H9 (cell line): ENCODE data around the gene MBD3L2B. TPM values are rescaled to one million over a fixed set of nuclear protein-coding genes. Genes with fewer than 3 reads are reported as not detected.

Experiments
- DNase-seq: peaks from one replicate; pipeline ENCODE4 v3.0.0-alpha.2; 2017
- H2AFZ ChIP-seq: one replicate; pipeline ENCODE4 v1.6.1; 2013; ENCODE audit warnings: mild to moderate bottlenecking, low read length, control low read depth, moderate library complexity
- H2AK5ac ChIP-seq: 2 replicates; pipeline ENCODE4 v1.6.1; 2013; ENCODE audit warnings: low read length, control low read depth, mixed read lengths; ENCODE audit not compliant: insufficient read length
- H2BK120ac ChIP-seq: one replicate; pipeline ENCODE4 v1.6.1; 2013; ENCODE audit warnings: low read depth, mild to moderate bottlenecking, low read length, control low read depth, inconsistent platforms; ENCODE audit not compliant: poor library complexity, severe bottlenecking
- H2BK12ac ChIP-seq: 2 replicates; pipeline ENCODE4 v1.6.1; 2013; ENCODE audit warnings: low read length, control low read depth, mixed read lengths, low read depth; ENCODE audit not compliant: insufficient read length
- H2BK15ac ChIP-seq: 2 replicates; pipeline ENCODE4 v1.6.1; 2013; ENCODE audit warnings: low read depth, low read length, control low read depth
- H2BK20ac ChIP-seq: one replicate; pipeline ENCODE4 v1.6.1; 2013; ENCODE audit warnings: low read depth, mild to moderate bottlenecking, low read length, control low read depth, inconsistent platforms; ENCODE audit not compliant: poor library complexity, severe bottlenecking
- H2BK5ac ChIP-seq: 2 replicates; pipeline ENCODE4 v1.6.1; 2013; ENCODE audit warnings: low read length, control low read depth, mixed read lengths; ENCODE audit not compliant: insufficient read length
- H3K14ac ChIP-seq: 2 replicates; pipeline ENCODE4 v1.6.1; 2013; ENCODE audit warnings: low read length, control low read depth; ENCODE audit not compliant: insufficient read depth
- H3K18ac ChIP-seq: 2 replicates; pipeline ENCODE4 v1.6.1; 2013; ENCODE audit warnings: low read depth, mild to moderate bottlenecking, mixed read lengths, low read length, control low read depth; ENCODE audit not compliant: insufficient read length
- H3K23ac ChIP-seq: 2 replicates; pipeline ENCODE4 v1.6.1; 2013; ENCODE audit warnings: low read length, control low read depth, mixed read lengths, low read depth; ENCODE audit not compliant: insufficient read length
- H3K23me2 ChIP-seq: 2 replicates; pipeline ENCODE4 v1.6.1; 2013; ENCODE audit warnings: low read depth, mild to moderate bottlenecking, mixed read lengths, low read length, control low read depth; ENCODE audit not compliant: insufficient read length, poor library complexity, severe bottlenecking
- H3K27ac ChIP-seq: 2 replicates; pipeline ENCODE4 v1.5.1; 2013; ENCODE audit warnings: low read length, control low read depth, mixed read lengths, low read depth; ENCODE audit not compliant: insufficient read length
- H3K27me3 ChIP-seq: 2 replicates; pipeline ENCODE4 v1.6.1; 2013; ENCODE audit warnings: low read length, control low read depth, inconsistent platforms; ENCODE audit not compliant: insufficient read depth
- H3K4ac ChIP-seq: 2 replicates; pipeline ENCODE4 v1.6.1; 2013; ENCODE audit warnings: low read depth, mild to moderate bottlenecking, control low read depth, inconsistent platforms, low read length, moderate library complexity
- H3K4me1 ChIP-seq: 2 replicates; pipeline ENCODE4 v1.6.1; 2013; ENCODE audit warnings: low read length, control low read depth, inconsistent platforms; ENCODE audit not compliant: insufficient read depth
- H3K4me2 ChIP-seq: 2 replicates; pipeline ENCODE4 v1.6.1; 2013; ENCODE audit warnings: low read length, control low read depth, mixed read lengths; ENCODE audit not compliant: insufficient read length, insufficient read depth
- H3K56ac ChIP-seq: 2 replicates; pipeline ENCODE4 v1.6.1; 2013; ENCODE audit warnings: low read depth, mild to moderate bottlenecking, mixed read lengths, low read length, control low read depth; ENCODE audit not compliant: insufficient read length
- H3K79me1 ChIP-seq: 2 replicates; pipeline ENCODE4 v1.6.1; 2013; ENCODE audit warnings: low read depth, mild to moderate bottlenecking, moderate library complexity, low read length, control low read depth, inconsistent platforms; ENCODE audit not compliant: insufficient read depth, poor library complexity, severe bottlenecking
- H3K79me2 ChIP-seq: 2 replicates; pipeline ENCODE4 v1.6.1; 2013; ENCODE audit warnings: low read length, control low read depth, inconsistent platforms; ENCODE audit not compliant: insufficient read depth
- H3K9ac ChIP-seq: 2 replicates; pipeline ENCODE4 v1.6.1; 2013; ENCODE audit warnings: low read length, control low read depth, mixed read lengths; ENCODE audit not compliant: insufficient read length; ENCODE audit errors: extremely low read depth
- H3K9me3 ChIP-seq: one replicate; pipeline ENCODE4 v1.6.1; 2013; ENCODE audit warnings: low read depth, low read length, inconsistent platforms; ENCODE audit not compliant: control insufficient read depth
- H3T11ph ChIP-seq: one replicate; pipeline ENCODE4 v1.6.1; 2013; ENCODE audit warnings: mild to moderate bottlenecking, low read length, control low read depth, inconsistent platforms
- H4K20me1 ChIP-seq: one replicate; pipeline ENCODE4 v1.6.1; 2013; ENCODE audit not compliant: control insufficient read depth, insufficient read length, insufficient read depth
- H4K5ac ChIP-seq: 2 replicates; pipeline ENCODE4 v1.6.1; 2013; ENCODE audit warnings: low read depth, mild to moderate bottlenecking, mixed read lengths, low read length, control low read depth; ENCODE audit not compliant: insufficient read length
- H4K8ac ChIP-seq: replicated peaks from 2 replicates; pipeline ENCODE4 v1.6.1; 2013; ENCODE audit warnings: low read length, control low read depth, mixed read lengths, low read depth; ENCODE audit not compliant: insufficient read length
- H4K91ac ChIP-seq: 2 replicates; pipeline ENCODE4 v1.6.1; 2013; ENCODE audit warnings: low read depth, mild to moderate bottlenecking, moderate library complexity, mixed read lengths, low read length, control low read depth; ENCODE audit not compliant: insufficient read length
- H3K27ac Mint-ChIP-seq, 3 experiments: 2 replicates in 2 of 3; 3 replicates in 1 of 3; pipeline ENCODE4 v1.8.0; 2020 to 2021; ENCODE audit warnings: mixed read lengths in 3 of 3, mild to moderate bottlenecking in 1 of 3, moderate library complexity in 1 of 3
- H3K27me3 Mint-ChIP-seq: 2 replicates; pipeline ENCODE4 v1.8.0; 2021; ENCODE audit warnings: low read depth, mild to moderate bottlenecking, moderate library complexity, mixed read lengths
- H3K36me3 Mint-ChIP-seq, 3 experiments: 2 replicates in 2 of 3; 3 replicates in 1 of 3; pipeline ENCODE4 v1.8.0; 2020 to 2021; ENCODE audit warnings: low read depth in 3 of 3, mixed read lengths in 3 of 3; ENCODE audit not compliant: insufficient read depth in 1 of 3
- H3K4me1 Mint-ChIP-seq, 2 experiments: 2 replicates each; pipeline ENCODE4 v1.8.0; 2020; ENCODE audit warnings: mixed read lengths in 2 of 2
- H3K4me3 Mint-ChIP-seq, 2 experiments: 2 replicates in 1 of 2; 3 replicates in 1 of 2; pipeline ENCODE4 v1.8.0; 2020 to 2021; ENCODE audit warnings: mild to moderate bottlenecking in 2 of 2, mixed read lengths in 2 of 2, moderate library complexity in 1 of 2
- H3K9me3 Mint-ChIP-seq, 2 experiments: 2 replicates in 1 of 2; 3 replicates in 1 of 2; pipeline ENCODE4 v1.8.0; 2020; ENCODE audit warnings: mild to moderate bottlenecking in 2 of 2, mixed read lengths in 2 of 2, moderate library complexity in 1 of 2
- WGBS: extraction: QIAGEN DNeasy Blood & Tissue Kit; methylation state at CpG from one replicate; pipeline ENCODE4 v1.1.7; 2013; ENCODE audit warnings: missing lambda C conversion rate, low lambda C conversion rate, mixed read lengths; ENCODE audit not compliant: insufficient read length; ENCODE audit errors: extremely low coverage; 5-methylcytosine and 5-hydroxymethylcytosine counted together
- total RNA-seq: library from RNA; stranded (reverse); gene quantifications from 2 replicates; pipeline ENCODE4 v1.2.1, GENCODE V29; 2021
- TF ChIP-seq, protein P1 (sequence below): fragments of 200-600 bp; sonication (generic); conservative IDR thresholded peaks from 3 replicates; pipeline ENCODE4 v1.8.0; 2021; ENCODE audit warnings: antibody characterized with exemption, mild to moderate bottlenecking

The MBD3L2B gene
- total RNA-seq, 1 experiment from 2014 or later, result not detected

DNA sequence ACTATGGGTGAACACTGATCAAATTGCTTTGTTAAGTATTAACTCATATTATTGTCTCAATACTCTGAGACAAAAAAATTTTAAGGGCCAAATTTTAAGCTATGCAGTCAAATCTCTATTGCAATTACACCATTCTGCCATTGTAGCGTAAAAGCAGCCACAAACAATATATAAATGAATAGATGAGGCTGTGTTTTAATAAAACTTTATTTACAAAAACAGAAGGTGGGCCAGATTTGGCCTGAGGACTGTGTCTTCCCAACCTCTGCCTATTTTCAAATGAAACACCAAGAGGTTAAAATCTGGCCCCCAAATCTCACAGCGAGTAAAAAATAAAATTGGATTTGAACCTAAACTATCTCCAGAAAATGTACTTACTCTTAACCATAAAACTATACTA is 51.7 kb downstream of the MBD3L2B start:
- Histone ChIP-seq H3K4me2 (no peak overlapping the region), H3K4me1 (no peaks in the 10 kb centered on the region), H3K27me3 (no peaks in the 10 kb centered on the region), H3T11ph (no peak overlapping the region), H4K8ac (no peak overlapping the region), H2BK15ac (no peak overlapping the region), H4K91ac (no peak overlapping the region), H3K56ac (no peak overlapping the region), H3K79me2 (no peaks in the 10 kb centered on the region), H3K79me1 (no peaks in the 10 kb centered on the region), H3K18ac (no peak overlapping the region), H3K27ac (no peak overlapping the region), H3K23ac (no peak overlapping the region), H3K4ac (no peak overlapping the region), H3K9me3 (peaks cover 60% of the 10 kb centered on the region), H3K9ac (no peak overlapping the region), H2BK20ac (no peak overlapping the region), H2BK120ac (no peak overlapping the region), H2AK5ac (no peak overlapping the region), H3K23me2 (no peaks in the 10 kb centered on the region), H2BK5ac (no peak overlapping the region), H3K14ac (no peak overlapping the region), H4K5ac (no peak overlapping the region), H2BK12ac (no peak overlapping the region), H4K20me1 (no peaks in the 10 kb centered on the region), H2AFZ (no peak overlapping the region)
- Mint-ChIP-seq H3K9me3 (peaks cover 80 to 93% of the 10 kb centered on the region in 2 experiments), H3K27me3 (peaks cover 2% of the 10 kb centered on the region; the same call in 1 of the 2 replicates), H3K4me3 (no peak overlapping the region), H3K4me1 (no peaks in the 10 kb centered on the region), H3K27ac (no peak overlapping the region), H3K36me3 (peaks cover 0 to 28% (median 3%) of the 10 kb centered on the region in 3 experiments; a peak in 4 of 7 replicates)
- no peak for DNase-seq
- no CpG with 5 or more reads among the region's 2 CpGs for WGBS
- TF ChIP-seq, protein P1, sequence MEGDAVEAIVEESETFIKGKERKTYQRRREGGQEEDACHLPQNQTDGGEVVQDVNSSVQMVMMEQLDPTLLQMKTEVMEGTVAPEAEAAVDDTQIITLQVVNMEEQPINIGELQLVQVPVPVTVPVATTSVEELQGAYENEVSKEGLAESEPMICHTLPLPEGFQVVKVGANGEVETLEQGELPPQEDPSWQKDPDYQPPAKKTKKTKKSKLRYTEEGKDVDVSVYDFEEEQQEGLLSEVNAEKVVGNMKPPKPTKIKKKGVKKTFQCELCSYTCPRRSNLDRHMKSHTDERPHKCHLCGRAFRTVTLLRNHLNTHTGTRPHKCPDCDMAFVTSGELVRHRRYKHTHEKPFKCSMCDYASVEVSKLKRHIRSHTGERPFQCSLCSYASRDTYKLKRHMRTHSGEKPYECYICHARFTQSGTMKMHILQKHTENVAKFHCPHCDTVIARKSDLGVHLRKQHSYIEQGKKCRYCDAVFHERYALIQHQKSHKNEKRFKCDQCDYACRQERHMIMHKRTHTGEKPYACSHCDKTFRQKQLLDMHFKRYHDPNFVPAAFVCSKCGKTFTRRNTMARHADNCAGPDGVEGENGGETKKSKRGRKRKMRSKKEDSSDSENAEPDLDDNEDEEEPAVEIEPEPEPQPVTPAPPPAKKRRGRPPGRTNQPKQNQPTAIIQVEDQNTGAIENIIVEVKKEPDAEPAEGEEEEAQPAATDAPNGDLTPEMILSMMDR, result no peak

Other genes starting within 250 kb of the MBD3L2B start
- gene VAV1, start 248.7 kb downstream of the MBD3L2B start, total RNA-seq, result 0.61 and 0.90 TPM in 2 replicates
- gene ADGRE1, start 133.9 kb downstream of the MBD3L2B start, total RNA-seq, result not detected in 2 replicates
- not detected in 2 replicates for gene MBD3L5, start 9.1 kb upstream of the MBD3L2B start, total RNA-seq
- gene MBD3L4, start 18.7 kb upstream of the MBD3L2B start, total RNA-seq, result not detected in 2 replicates
- gene MBD3L2, start 27.9 kb upstream of the MBD3L2B start, total RNA-seq, result not detected in 2 replicates
- not detected in 2 replicates for gene MBD3L3, start 37.2 kb upstream of the MBD3L2B start, total RNA-seq
- gene ZNF557, start 48.3 kb upstream of the MBD3L2B start, total RNA-seq, result 10.9 and 12.2 TPM in 2 replicates